CD4-positive, alpha-beta memory T cell (primary cell): Measurements from ENCODE around the gene RAB20. TPM values are rescaled to one million over a fixed set of nuclear protein-coding genes. Genes with fewer than 3 reads are reported as not detected.

Experiments used
- CTCF ChIA-PET: fragments of 350-600 bp; sonication (Branson Sonifier 250); formaldehyde crosslinking; loops from one replicate; lab custom pipeline; 2021; ENCODE audit warnings: inconsistent platforms; ENCODE audit not compliant: partially characterized antibody; lab: Charles Lee
- POLR2A ChIA-PET: fragments of 350-600 bp; sonication (Branson Sonifier 250); formaldehyde crosslinking; loops from one replicate; lab custom pipeline; 2021; ENCODE audit not compliant: partially characterized antibody; lab: Charles Lee
- DNase-seq, 5 donors: peaks; one replicate each; pipeline versions ENCODE4 v3.0.0 to v3.0.0-alpha.2; 2020 to 2022; ENCODE audit warnings: mixed read lengths in 1 of 5
- H3K27ac ChIP-seq: one replicate; pipeline ENCODE4 v1.7.0; 2013; ENCODE audit warnings: low read depth, low read length
- H3K27me3 ChIP-seq: 2 replicates; pipeline ENCODE4 v1.7.0; 2013; ENCODE audit warnings: mild to moderate bottlenecking, low read length, moderate library complexity; ENCODE audit not compliant: insufficient read depth
- H3K36me3 ChIP-seq: 2 replicates; pipeline ENCODE4 v1.7.0; 2013; ENCODE audit warnings: mild to moderate bottlenecking, low read length, moderate library complexity; ENCODE audit not compliant: insufficient read depth
- H3K4me1 ChIP-seq: 2 replicates; pipeline ENCODE4 v1.7.0; 2013; ENCODE audit warnings: mild to moderate bottlenecking, low read length, moderate library complexity; ENCODE audit not compliant: insufficient read depth
- H3K4me3 ChIP-seq, 2 donors: one replicate each; pipeline ENCODE4 v1.7.0; 2013; ENCODE audit warnings: low read length in 2 of 2, mild to moderate bottlenecking in 1 of 2
- H3K9me3 ChIP-seq, 2 donors: one replicate each; pipeline ENCODE4 v1.7.0; 2013; ENCODE audit warnings: low read length in 2 of 2, control low read depth in 1 of 2; ENCODE audit not compliant: control insufficient read depth in 1 of 2
- H3K27ac Mint-ChIP-seq, 7 donors: one replicate each; pipeline ENCODE4 v1.8.0; 2020 to 2021; ENCODE audit warnings: mixed read lengths in 7 of 7, mild to moderate bottlenecking in 6 of 7, inconsistent platforms in 3 of 7, moderate library complexity in 3 of 7
- H3K27me3 Mint-ChIP-seq, 2 donors: one replicate each; pipeline ENCODE4 v1.8.0; 2020 to 2021; ENCODE audit warnings: mixed read lengths in 2 of 2
- H3K36me3 Mint-ChIP-seq, 2 donors: one replicate each; pipeline ENCODE4 v1.8.0; 2020 to 2021; ENCODE audit warnings: mixed read lengths in 2 of 2, inconsistent platforms in 1 of 2, mild to moderate bottlenecking in 1 of 2
- H3K4me1 Mint-ChIP-seq, 4 donors: one replicate each; pipeline ENCODE4 v1.8.0; 2020 to 2021; ENCODE audit warnings: mixed read lengths in 4 of 4, mild to moderate bottlenecking in 1 of 4
- H3K4me3 Mint-ChIP-seq, 8 donors: one replicate each; pipeline ENCODE4 v1.8.0; 2020 to 2021; ENCODE audit warnings: mixed read lengths in 8 of 8, mild to moderate bottlenecking in 7 of 8, moderate library complexity in 6 of 8, inconsistent platforms in 3 of 8
- H3K9me3 Mint-ChIP-seq, 8 donors: one replicate each; pipeline ENCODE4 v1.8.0; 2020 to 2021; ENCODE audit warnings: mixed read lengths in 8 of 8, mild to moderate bottlenecking in 5 of 8, inconsistent platforms in 3 of 8, moderate library complexity in 1 of 8
- intact Hi-C: fragments of 100-400 bp; cut with micrococcal nuclease; formaldehyde crosslinking; loops from one replicate; pipeline ENCODE4 v1.15.1; 2023
- polyA plus RNA-seq, 2 donors: library from polyadenylated mRNA; unstranded; fragments of 300-500 nt; fragmentation: Illumina TruSeq; gene quantifications; one replicate each; pipeline ENCODE4 v1.2.3, GENCODE V29; 2021
- total RNA-seq, 2 experiments: library from RNA; stranded (reverse); gene quantifications; one replicate each; pipeline ENCODE4 v1.2.3, GENCODE V29; 2021

The RAB20 gene
- total and polyA plus RNA-seq, 4 experiments from 2014 or later = 2.2 to 5.7 (median 3.0) TPM

GRCh38 chr13:110529522-110530311, 31.8 kb downstream of the RAB20 start:
- H3K27me3 ChIP-seq = no peaks in the 10 kb centered on the region
- Mint-ChIP-seq H3K36me3 (no peaks in the 10 kb centered on the region), H3K9me3 (no peaks in the 10 kb centered on the region), H3K4me3 (no peak overlapping the region), H3K27ac (no peak overlapping the region), H3K4me1 (peaks cover 11 to 24% (median 18%) of the 10 kb centered on the region in 4 donors), H3K27me3 (no peaks in the 10 kb centered on the region)
- ChIA-PET CTCF (no interaction called here), POLR2A (no interaction called here)
- no peak overlapping the region for H3K4me3 ChIP-seq
- H3K9me3 ChIP-seq = no peaks in the 10 kb centered on the region
- H3K4me1 ChIP-seq = peaks cover 12% of the 10 kb centered on the region
- no peaks in the 10 kb centered on the region for H3K36me3 ChIP-seq
- no peak overlapping the region for H3K27ac ChIP-seq
- intact Hi-C loops = no loop called here
- no peak for DNase-seq

GRCh38 chr13:110528911-110529310, 32.6 kb downstream of the RAB20 start:
- Histone ChIP-seq H3K27ac (no peak overlapping the region), H3K36me3 (no peaks in the 10 kb centered on the region), H3K4me3 (no peak overlapping the region), H3K27me3 (no peaks in the 10 kb centered on the region), H3K9me3 (no peaks in the 10 kb centered on the region), H3K4me1 (peaks cover 17% of the 10 kb centered on the region)
- peaks cover 16 to 32% (median 24%) of the 10 kb centered on the region in 4 donors for H3K4me1 Mint-ChIP-seq
- H3K27ac Mint-ChIP-seq = no peak overlapping the region
- H3K27me3 Mint-ChIP-seq = no peaks in the 10 kb centered on the region
- CTCF ChIA-PET = interaction anchor here (0.7 kb wide), 2 partner anchors 23 to 60 kb away, joined by 3 to 4 read pairs; no protein-coding TSS in a partner anchor
- no peak overlapping the region for H3K4me3 Mint-ChIP-seq
- POLR2A ChIA-PET = no interaction called here
- H3K36me3 Mint-ChIP-seq = no peaks in the 10 kb centered on the region
- no peak for DNase-seq
- intact Hi-C loops = no loop called here
- H3K9me3 Mint-ChIP-seq = no peaks in the 10 kb centered on the region

GRCh38 chr13:110528371-110528770, 33.2 kb downstream of the RAB20 start:
- H3K9me3 Mint-ChIP-seq = no peaks in the 10 kb centered on the region
- ChIA-PET CTCF (interaction anchor here (0.7 kb wide), 2 partner anchors 24 to 59 kb away, joined by 3 to 4 read pairs; no protein-coding TSS in a partner anchor), POLR2A (no interaction called here)
- peaks cover 17% of the 10 kb centered on the region for H3K4me1 ChIP-seq
- no peaks in the 10 kb centered on the region for H3K27me3 Mint-ChIP-seq
- intact Hi-C loops = no loop called here
- no peaks in the 10 kb centered on the region for H3K27me3 ChIP-seq
- no peaks in the 10 kb centered on the region for H3K36me3 Mint-ChIP-seq
- no peaks in the 10 kb centered on the region for H3K36me3 ChIP-seq
- no peak overlapping the region for H3K27ac ChIP-seq
- no peak overlapping the region for H3K4me3 ChIP-seq
- no peaks in the 10 kb centered on the region for H3K9me3 ChIP-seq
- peaks cover 16 to 33% (median 24%) of the 10 kb centered on the region in 4 donors for H3K4me1 Mint-ChIP-seq
- H3K4me3 Mint-ChIP-seq = no peak overlapping the region
- H3K27ac Mint-ChIP-seq = no peak overlapping the region
- DNase-seq = no peak

- Histone ChIP-seq H3K36me3 (no peaks in the 10 kb centered on the region), H3K4me3 (no peak overlapping the region), H3K27ac (no peak overlapping the region), H3K27me3 (no peaks in the 10 kb centered on the region), H3K4me1 (peaks cover 17% of the 10 kb centered on the region), H3K9me3 (no peaks in the 10 kb centered on the region)
- H3K36me3 Mint-ChIP-seq = no peaks in the 10 kb centered on the region
- peak in 2 of 5 donors; percentile 4 to 6 for DNase-seq
- no peaks in the 10 kb centered on the region for H3K9me3 Mint-ChIP-seq
- peak overlapping the region in 4 of 7 donors; percentile 10 to 57 (median 42) for H3K27ac Mint-ChIP-seq
- H3K4me1 Mint-ChIP-seq = peaks cover 18 to 33% (median 25%) of the 10 kb centered on the region in 4 donors
- intact Hi-C loops = no loop called here
- POLR2A ChIA-PET = no interaction called here
- CTCF ChIA-PET = interaction anchor here (1.1 to 1.4 kb wide), 2 partner anchors 10 to 70 kb away, joined by 3 to 4 read pairs; no protein-coding TSS in a partner anchor
- peak overlapping the region in 6 of 8 donors; percentile 6 to 57 (median 36) for H3K4me3 Mint-ChIP-seq
- H3K27me3 Mint-ChIP-seq = no peaks in the 10 kb centered on the region
These were observed 35.9 kb downstream of the RAB20 start for GRCh38 chr13:110525328-110526319.

- peak in 1 of 5 donors; percentile 7 for DNase-seq
- Mint-ChIP-seq H3K4me3 (peak overlapping the region in 7 of 8 donors; percentile 6 to 72 (median 57)), H3K27ac (peak overlapping the region in 2 of 7 donors; percentile 35 to 80), H3K27me3 (no peaks in the 10 kb centered on the region), H3K9me3 (no peaks in the 10 kb centered on the region), H3K4me1 (peaks cover 18 to 33% (median 25%) of the 10 kb centered on the region in 4 donors), H3K36me3 (peaks cover 0 to 3% of the 10 kb centered on the region in 2 donors)
- CTCF ChIA-PET = interaction anchor here (1.4 kb wide), 1 partner anchor 10 kb away, joined by 3 read pairs; no protein-coding TSS in a partner anchor
- Histone ChIP-seq H3K36me3 (no peaks in the 10 kb centered on the region), H3K4me3 (no peak overlapping the region), H3K27me3 (no peaks in the 10 kb centered on the region), H3K4me1 (peaks cover 17% of the 10 kb centered on the region), H3K9me3 (no peaks in the 10 kb centered on the region), H3K27ac (no peak overlapping the region)
- intact Hi-C loops = no loop called here
- POLR2A ChIA-PET = no interaction called here
These were observed 36.8 kb downstream of the RAB20 start for GRCh38 chr13:110524541-110525257.

GRCh38 chr13:110523838-110524540, 37.5 kb downstream of the RAB20 start:
- Mint-ChIP-seq H3K4me1 (peaks cover 18 to 33% (median 25%) of the 10 kb centered on the region in 4 donors), H3K27me3 (no peaks in the 10 kb centered on the region), H3K36me3 (peaks cover 0 to 4% of the 10 kb centered on the region in 2 donors), H3K27ac (peak overlapping the region in 1 of 7 donors; percentile 69), H3K9me3 (no peaks in the 10 kb centered on the region), H3K4me3 (peak overlapping the region in 6 of 8 donors; percentile 26 to 72 (median 52))
- ChIA-PET CTCF (interaction anchor here (1.4 kb wide), 1 partner anchor 9 kb away, joined by 3 read pairs; no protein-coding TSS in a partner anchor), POLR2A (no interaction called here)
- no peak overlapping the region for H3K27ac ChIP-seq
- H3K4me1 ChIP-seq = peaks cover 17% of the 10 kb centered on the region
- intact Hi-C loops = no loop called here
- no peaks in the 10 kb centered on the region for H3K9me3 ChIP-seq
- H3K36me3 ChIP-seq = no peaks in the 10 kb centered on the region
- H3K4me3 ChIP-seq = no peak overlapping the region
- H3K27me3 ChIP-seq = no peaks in the 10 kb centered on the region
- no peak for DNase-seq
